Fibroblast of gingiva (primary cell): ENCODE results near the gene DDX17.
"Not testable (repeated sequence)": the region's sequence is repeated elsewhere in the genome, so short reads cannot be mapped to it uniquely, and the experiment has no call there.

Source experiments
- DNase-seq: peaks from one replicate; pipeline ENCODE4 v3.0.0-alpha.2; 2011; ENCODE audit warnings: low read depth

Gene DDX17

DNA sequence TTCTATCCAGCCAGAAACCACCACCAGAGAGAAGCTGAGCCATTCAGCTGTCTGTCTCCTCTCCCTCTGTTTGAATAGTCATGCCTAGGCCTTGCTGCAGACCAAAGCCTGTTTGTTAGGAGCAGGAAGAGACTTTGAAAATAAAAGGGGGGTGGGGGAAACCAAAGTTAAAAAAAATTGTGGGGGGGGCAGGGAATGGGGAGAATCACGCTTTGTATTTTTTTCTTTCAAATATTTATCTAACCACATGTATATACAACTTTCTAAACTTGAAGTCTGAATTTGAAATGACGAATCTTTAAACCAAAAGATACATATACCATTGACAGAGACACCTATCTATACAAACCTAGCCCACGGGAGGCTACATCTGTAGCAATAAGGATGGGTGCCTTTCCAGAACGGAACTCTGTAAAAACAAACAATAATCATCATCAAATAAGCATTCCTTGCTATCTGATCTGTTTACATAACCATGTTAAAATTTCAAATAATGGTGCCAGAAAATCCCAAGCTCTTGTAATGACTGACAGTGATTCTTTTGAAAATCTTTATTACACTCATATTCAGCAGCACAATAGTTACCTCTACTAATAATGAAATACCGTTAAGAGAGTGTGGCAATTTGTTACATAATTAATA lies 14.3 kb downstream of the DDX17 start:
- DNase-seq: no peak

- DNase-seq: peak; percentile 53
Measured at GRCh38 chr22:38490915-38491314, 15.2 kb downstream of the DDX17 start.

- no peak for DNase-seq
Measured at GRCh38 chr22:38490475-38490874, 15.6 kb downstream of the DDX17 start.

DNA sequence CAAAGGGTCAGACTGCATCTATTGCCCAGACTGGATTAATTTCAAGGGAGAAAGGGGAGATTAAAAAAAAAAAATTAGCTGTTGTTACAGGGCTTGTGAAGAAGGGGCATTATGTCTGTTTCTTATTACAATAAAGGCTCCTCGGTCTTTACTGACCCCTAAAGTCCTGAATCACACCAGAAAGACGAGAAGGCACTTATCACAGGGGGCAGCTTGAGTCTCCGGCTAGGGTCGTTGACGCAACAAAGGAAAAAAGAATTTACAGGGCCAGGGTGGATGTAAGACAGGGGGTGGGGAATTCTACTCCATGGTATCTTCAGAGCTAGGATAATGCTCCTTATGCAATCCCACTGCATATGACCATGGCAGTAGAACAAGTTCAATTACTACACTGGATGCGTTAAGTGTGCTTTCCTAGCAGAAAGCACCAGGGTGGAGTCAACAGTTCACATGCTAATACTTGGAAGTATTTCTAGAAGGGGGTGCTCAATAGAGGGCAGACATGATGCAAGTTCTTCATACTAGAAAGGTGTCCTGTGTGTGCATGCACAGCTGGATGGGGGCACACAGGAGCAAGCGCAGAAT lies 16.5 kb downstream of the DDX17 start:
- DNase-seq: peak; percentile 27

DNA sequence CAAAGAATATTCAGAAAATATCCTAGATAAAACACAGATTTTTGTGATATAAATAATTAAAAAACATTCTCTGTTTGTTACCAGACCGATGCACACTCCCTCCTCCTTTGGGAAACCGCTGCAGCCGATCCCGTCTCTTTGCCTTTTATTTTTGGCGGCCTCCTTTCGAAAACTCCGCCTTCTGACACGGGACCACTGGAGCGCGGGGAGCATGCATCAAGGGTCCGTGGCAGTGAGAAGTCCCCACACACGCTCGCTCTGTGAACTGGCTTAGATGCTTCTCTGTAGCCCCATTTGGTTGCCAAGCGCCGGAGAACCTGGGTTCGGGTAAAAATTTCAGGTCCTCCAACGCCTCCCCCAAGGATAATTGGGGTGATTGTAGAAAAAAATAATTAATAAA lies 17.0 kb downstream of the DDX17 start:
- DNase-seq: no peak

GRCh38 chr22:38487946-38488345 lies 18.2 kb downstream of the DDX17 start:
- DNase-seq: no peak

- peak; percentile 48 for DNase-seq
Measured at GRCh38 chr22:38485783-38486182, 20.3 kb downstream of the DDX17 start.

- DNase-seq: no peak
Measured at GRCh38 chr22:38484244-38484643, 21.9 kb downstream of the DDX17 start.

DNA sequence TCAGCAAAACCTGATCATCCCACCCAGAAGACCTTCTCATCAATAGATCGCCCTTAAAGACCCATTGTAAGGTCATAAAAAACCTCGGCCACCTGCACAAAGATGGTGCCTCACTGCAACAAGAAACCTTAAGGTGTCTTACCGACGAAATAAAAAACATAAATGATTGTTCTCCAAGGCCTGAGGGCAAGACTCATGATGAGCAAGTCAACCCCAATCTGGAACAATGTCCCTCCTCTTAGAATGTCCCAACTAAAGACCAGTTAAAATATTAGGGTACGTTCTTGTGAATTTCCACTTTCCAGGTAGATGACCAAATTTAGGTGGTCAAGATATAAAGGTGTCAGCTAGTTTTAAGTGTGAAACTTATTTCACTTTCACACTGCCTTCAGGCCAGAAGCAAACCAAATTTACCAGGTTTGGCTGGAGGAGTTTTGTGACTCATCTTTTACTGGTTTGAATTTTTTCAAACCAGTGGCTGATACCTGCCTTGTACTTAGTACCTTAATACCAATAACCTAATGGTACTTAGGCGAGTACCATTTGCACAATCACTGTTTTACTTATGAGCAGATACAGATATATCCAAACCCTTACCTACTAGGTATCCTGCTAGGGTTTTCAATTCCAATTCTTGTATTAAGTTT lies 23.3 kb downstream of the DDX17 start:
- DNase-seq: no peak

DNA sequence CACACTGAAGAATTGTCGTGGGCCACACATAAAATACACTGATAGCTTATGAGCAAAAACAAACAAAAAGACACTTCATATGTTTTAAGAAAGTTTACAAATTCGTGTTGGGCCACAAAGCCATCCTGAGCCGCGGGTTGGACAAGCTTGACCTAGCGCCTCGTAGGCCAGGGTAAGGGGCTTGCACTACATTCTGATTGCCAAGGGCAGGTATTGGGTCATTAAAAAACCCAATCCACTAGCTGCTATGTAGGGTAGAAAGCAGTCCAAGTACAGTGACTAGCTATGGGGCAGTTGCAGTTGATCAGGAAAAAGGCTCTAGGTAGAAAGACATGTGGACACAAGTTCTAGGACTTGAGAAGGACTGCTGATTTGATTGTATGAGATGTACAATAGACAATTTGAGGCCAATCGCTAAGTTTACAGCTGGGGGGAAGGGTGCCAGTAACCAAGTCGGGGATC lies 24.2 kb downstream of the DDX17 start:
- no peak for DNase-seq

GRCh38 chr22:38481162-38481870 lies 24.8 kb downstream of the DDX17 start:
- peak; percentile 60 for DNase-seq

DNA sequence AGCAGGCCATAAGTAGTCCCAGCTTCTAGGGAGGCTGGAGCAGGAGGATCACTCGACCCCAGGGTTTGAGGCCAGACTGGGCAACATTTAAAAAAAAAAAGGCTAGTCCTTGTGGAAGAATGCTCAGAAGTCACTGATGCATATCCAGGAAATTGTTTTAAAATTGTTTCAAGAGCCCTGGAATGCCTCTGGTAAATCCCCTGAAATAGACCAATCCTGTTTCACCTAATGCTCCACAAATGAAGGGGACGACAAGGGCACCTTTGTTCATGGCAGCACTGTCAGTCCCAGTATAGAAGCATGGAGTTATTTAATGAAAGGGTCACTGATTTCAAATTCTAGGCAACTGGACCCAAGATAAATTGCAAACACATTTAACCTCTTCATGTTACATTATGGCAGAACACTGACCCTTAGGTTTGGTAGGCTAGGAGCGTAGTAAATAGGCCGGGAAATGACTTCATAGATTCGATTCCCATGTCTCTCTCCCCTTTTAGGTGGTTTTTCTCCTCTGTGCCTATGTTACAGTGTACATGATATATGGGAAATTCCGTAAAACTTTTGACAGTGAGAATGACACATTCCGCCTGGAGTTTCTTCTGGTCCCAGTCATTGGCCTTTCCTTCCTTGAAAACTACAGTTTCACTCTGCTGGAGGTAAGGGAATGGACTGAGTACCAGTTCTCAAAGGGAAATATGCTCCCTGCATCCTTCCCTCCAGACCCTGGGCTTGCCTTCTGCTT lies 26.8 kb downstream of the DDX17 start:
- peak; percentile 38 for DNase-seq

- DNase-seq: no peak
Measured at GRCh38 chr22:38477585-38477984, 28.5 kb downstream of the DDX17 start.

DNA sequence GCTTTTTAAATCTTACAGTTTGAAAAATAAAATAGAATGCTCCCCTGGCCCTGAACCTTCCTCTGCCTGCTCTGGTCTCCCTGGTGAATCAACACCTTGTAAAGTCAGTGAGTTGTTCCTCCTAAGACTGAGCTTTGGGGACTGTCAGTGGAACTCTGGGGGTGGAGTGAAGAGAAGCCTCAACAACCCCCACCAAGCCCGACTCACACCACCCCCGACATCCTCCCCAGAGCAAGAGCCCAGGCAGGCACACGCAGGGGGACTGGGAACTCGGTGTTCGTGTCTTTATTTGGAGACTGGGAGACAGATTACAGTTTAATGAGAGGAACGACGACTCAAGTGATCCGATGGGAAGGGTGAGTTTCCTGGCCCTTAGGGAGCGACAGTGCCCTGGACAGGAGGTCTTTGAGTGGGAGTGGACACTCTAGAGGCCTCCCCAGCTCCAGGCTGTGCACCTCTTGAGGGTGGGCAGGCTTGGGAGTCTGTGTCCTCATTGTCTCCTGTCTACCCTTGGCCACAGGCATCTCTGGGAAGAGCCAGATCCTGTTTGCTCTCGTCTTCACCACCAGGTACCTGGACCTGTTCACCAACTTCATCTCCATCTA lies 32.0 kb downstream of the DDX17 start:
- DNase-seq: no peak

DNA sequence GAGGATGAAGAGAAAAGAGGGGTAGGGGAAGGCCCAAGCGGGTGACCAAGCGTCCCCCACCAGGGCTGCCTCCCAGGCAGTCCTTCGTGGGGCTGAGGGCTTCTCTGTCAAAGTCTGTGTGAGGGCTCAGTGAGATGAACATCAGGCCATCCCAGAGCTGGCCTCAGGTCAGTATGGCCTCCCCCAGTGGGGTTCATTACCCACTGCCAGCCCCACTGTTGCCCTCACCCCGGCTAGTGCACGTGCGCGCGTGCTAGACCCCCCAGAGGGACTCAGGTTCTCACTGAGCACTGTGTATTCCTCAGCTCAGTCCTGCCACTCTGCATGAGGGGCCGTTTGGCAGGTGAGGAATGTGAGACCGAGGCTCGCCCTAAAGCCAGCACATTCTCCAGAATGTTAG lies 34.9 kb downstream of the DDX17 start:
- no peak for DNase-seq

DNA sequence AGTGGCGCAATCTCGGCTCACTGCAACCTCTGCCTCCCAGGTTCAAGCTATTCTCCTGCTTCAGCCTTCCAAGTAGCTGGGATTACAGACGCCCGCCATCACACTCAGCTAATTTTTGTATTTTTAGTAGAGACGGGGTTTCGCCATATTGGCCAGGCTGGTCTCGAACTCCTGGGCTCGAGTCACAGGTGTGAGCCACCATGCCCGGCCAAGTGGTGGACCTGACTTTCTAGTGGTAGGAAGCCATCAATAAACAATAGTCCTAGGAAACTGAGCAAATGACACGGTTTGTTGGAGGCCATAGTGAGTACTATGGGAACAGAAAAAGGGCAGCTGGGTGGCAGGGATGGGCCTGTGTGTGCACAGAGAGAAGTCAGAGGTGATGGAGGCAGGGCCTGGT lies 35.9 kb downstream of the DDX17 start:
- not testable (repeated sequence) for DNase-seq

DNA sequence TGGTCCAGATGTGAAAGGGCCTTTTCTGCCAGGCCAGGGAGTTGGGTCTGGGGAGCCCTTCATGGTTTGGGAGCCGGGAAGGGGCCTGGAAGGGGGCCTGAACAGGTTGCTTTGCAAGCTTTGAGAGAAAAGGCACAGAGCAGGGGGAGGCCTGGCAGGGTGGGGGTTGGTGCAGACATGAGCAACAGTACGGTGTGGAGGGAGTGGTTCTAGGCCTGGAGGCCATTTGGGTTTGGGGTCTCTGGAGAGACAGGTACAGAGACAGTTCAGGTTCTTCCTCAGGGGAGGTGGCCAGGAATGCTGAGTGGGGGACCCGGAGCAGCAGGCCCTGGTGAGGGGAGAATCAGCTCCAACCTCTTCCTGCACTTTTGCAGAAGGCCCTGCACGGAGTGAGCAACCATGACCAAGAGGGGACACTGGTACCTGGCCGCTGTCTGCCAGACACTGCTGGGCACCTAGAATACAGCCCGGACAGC lies 36.8 kb downstream of the DDX17 start:
- no peak for DNase-seq

DNA sequence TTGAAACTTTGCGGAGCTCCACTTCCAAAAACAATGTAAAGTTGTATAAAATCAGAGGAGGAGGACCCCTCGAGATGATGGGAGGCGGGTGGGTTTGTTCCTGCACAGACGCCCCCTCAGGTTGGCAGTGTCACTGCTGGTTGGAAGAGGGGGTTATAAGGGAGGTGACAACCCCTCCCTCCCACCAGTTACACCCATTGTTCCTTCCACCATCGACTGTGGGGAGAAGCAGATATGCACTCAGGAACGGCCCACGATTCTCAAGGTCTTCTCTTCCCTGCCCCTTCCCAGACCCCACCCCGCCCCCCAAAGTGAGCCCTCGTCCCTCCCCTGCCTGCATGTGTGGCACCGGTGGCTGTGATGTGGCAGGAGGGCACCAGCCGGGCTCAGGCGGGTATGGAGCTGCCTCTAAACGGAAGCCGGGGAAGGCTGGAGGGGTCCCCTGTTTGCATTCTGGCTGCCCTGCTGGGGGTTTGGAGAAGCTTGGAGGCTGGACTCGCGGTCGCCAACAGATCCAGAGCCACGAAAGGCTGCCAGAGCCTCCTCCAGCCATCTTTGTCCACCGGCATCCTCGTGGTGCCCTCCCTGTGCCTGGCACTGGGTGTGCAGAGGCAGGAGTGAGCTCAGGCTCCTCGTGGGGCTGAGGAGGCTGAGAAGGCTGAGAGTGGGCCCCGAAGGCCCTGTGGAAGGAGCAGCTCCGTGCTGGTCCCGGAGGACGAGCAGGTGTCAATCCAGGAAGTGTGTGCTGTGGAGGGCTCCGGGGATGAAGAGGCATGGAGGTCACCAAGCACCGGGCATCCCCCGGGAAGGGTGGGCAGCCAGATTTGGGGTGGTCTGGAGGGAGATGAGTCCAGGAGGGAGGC lies 37.4 kb downstream of the DDX17 start:
- no peak for DNase-seq

DNA sequence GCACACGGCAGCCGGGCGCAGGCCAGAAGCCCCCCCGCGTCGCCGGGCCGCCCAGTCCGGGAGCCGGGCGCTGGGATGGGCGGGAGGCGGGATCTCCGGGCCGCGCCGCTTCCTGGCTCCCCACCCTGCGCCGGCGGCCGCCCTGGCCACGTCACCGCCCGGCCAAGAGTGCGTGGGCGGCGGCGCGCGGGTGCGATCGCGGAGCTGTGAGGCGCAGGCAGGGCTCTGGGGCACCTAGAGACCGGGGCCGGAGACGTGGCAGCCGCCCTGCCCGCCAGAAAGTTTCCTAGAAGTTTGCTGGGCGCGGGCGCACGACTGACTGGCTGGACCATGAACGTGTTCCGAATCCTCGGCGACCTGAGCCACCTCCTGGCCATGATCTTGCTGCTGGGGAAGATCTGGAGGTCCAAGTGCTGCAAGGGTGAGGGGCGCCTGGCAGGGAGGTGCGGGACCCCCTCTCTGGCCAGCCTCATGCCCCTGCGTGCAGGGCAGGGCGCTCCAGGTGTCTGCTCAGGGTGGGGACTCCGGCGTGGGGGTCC lies 38.1 kb downstream of the DDX17 start, which contains the start of gene KDELR3:
TSS of gene KDELR3 (plus strand) at position 193 of the 539 bp plus-strand sequence. CDS start at position 331, 138 bp downstream.
- peak; percentile 62 for DNase-seq

- DNase-seq: no peak
Measured at GRCh38 chr22:38467438-38467903, 38.6 kb downstream of the DDX17 start.
